Measurements from ENCODE around the gene SEMA3A. TPM values are rescaled to one million over a fixed set of nuclear protein-coding genes. Genes with fewer than 3 reads are reported as not detected.

Gene SEMA3A
- total and polyA plus RNA-seq, 3 donors from 2014 or later = 1.4 to 3.9 (median 2.0) TPM

GRCh38 chr7:83931968-83932367 is 262.6 kb downstream of the SEMA3A start:
- no peak for DNase-seq
- Histone ChIP-seq H3K4me1 (no peaks in the 10 kb centered on the region), H3K9me3 (no peaks in the 10 kb centered on the region), H3K4me3 (no peak overlapping the region), H3K36me3 (ENCODE audit: low read depth, missing control alignments) (no peaks in the 10 kb centered on the region), H3K27ac (no peak overlapping the region), H3K27me3 (no peaks in the 10 kb centered on the region)
- intact Hi-C loops (cut with DNase I; ENCODE audit: low total_unique reads) = no loop called here
- no peak for TF ChIP-seq POLR2A (IDR thresholded peaks at IDR 0.05)
- TF ChIP-seq, protein P1, sequence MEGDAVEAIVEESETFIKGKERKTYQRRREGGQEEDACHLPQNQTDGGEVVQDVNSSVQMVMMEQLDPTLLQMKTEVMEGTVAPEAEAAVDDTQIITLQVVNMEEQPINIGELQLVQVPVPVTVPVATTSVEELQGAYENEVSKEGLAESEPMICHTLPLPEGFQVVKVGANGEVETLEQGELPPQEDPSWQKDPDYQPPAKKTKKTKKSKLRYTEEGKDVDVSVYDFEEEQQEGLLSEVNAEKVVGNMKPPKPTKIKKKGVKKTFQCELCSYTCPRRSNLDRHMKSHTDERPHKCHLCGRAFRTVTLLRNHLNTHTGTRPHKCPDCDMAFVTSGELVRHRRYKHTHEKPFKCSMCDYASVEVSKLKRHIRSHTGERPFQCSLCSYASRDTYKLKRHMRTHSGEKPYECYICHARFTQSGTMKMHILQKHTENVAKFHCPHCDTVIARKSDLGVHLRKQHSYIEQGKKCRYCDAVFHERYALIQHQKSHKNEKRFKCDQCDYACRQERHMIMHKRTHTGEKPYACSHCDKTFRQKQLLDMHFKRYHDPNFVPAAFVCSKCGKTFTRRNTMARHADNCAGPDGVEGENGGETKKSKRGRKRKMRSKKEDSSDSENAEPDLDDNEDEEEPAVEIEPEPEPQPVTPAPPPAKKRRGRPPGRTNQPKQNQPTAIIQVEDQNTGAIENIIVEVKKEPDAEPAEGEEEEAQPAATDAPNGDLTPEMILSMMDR (IDR thresholded peaks at IDR 0.05) = no peak
- 92 to 93% methylated on average over 2 of the region's 2 CpGs for WGBS, 2 donors

DNA sequence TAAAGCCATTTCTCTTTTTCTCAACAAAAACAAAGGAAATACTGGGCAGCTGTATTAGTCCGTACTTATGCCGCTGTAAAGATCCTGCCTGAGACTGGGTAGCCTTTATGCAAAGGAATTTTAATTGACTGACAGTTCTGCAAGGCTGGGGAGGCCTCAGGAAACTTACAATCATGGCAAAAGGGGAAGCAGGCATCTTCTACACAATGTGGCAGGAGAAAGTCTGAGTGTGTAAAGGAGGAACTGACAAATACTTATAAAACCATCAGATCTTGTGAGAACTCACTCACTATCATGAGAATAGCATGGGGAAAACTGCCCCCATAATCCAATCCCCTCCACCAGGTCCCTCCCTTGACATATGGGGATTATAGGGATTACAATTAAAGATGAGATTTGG is 264.3 kb downstream of the SEMA3A start:
- H3K36me3 ChIP-seq (ENCODE audit: low read depth, missing control alignments) = no peaks in the 10 kb centered on the region
- H3K27me3 ChIP-seq = no peaks in the 10 kb centered on the region
- intact Hi-C loops (cut with DNase I; ENCODE audit: low total_unique reads) = no loop called here
- no peak overlapping the region for H3K4me3 ChIP-seq
- WGBS, 2 donors = 97 to 98% methylated on average over 2 of the region's 2 CpGs
- no peaks in the 10 kb centered on the region for H3K9me3 ChIP-seq
- no peak for DNase-seq
- no peak for TF ChIP-seq POLR2A (IDR thresholded peaks at IDR 0.05)
- TF ChIP-seq, protein P1 (IDR thresholded peaks at IDR 0.05) = no peak
- no peaks in the 10 kb centered on the region for H3K4me1 ChIP-seq
- no peak overlapping the region for H3K27ac ChIP-seq

DNA sequence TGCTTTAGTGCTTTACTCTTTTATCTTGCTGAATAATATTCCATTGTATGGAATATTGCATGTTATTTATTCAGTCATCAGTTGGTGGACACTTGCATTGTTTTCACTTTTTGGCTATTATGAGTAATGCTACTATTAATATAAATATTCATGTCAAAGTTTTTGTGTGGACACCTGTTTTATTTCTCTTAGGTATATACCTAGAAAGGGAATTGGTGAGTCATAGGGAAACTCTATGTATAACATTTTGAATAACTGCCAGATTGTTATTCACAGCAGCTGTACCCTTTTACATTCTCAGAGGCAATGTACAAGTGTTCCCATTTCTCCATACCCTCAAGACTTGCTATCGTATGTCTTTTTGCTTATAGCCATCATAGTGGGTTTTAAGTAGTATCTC is 268.7 kb downstream of the SEMA3A start:
- intact Hi-C loops (cut with DNase I; ENCODE audit: low total_unique reads) = no loop called here
- H3K9me3 ChIP-seq = no peaks in the 10 kb centered on the region
- no peaks in the 10 kb centered on the region for H3K27me3 ChIP-seq
- TF ChIP-seq POLR2A (IDR thresholded peaks at IDR 0.05) = no peak
- TF ChIP-seq, protein P1 (IDR thresholded peaks at IDR 0.05) = no peak
- no peak for DNase-seq
- no peaks in the 10 kb centered on the region for H3K4me1 ChIP-seq
- no peaks in the 10 kb centered on the region for H3K36me3 ChIP-seq (ENCODE audit: low read depth, missing control alignments)
- H3K4me3 ChIP-seq = no peak overlapping the region
- no peak overlapping the region for H3K27ac ChIP-seq
- WGBS, 2 donors = 94 to 100% methylated on average over 1 of the region's 1 CpG

GRCh38 chr7:83921941-83922607 is 272.5 kb downstream of the SEMA3A start:
- 58 to 64% methylated on average over 4 of the region's 4 CpGs for WGBS, 2 donors
- intact Hi-C loops (cut with DNase I; ENCODE audit: low total_unique reads) = no loop called here
- DNase-seq = no peak

GRCh38 chr7:83921271-83921940 is 273.2 kb downstream of the SEMA3A start:
- 73 to 79% methylated on average over 1 of the region's 1 CpG for WGBS, 2 donors
- intact Hi-C loops (cut with DNase I; ENCODE audit: low total_unique reads) = no loop called here
- no peaks in the 10 kb centered on the region for H3K4me1 ChIP-seq
- H3K27ac ChIP-seq = no peak overlapping the region
- H3K36me3 ChIP-seq (ENCODE audit: low read depth, missing control alignments) = no peaks in the 10 kb centered on the region
- DNase-seq = no peak
- H3K4me3 ChIP-seq = no peak overlapping the region
- no peak for TF ChIP-seq POLR2A (IDR thresholded peaks at IDR 0.05)
- TF ChIP-seq, protein P1 (IDR thresholded peaks at IDR 0.05) = no peak
- H3K9me3 ChIP-seq = no peaks in the 10 kb centered on the region
- H3K27me3 ChIP-seq = no peaks in the 10 kb centered on the region

More at GRCh38 chr7:83921941-83922607, 272.5 kb downstream of the SEMA3A start:
- Histone ChIP-seq H3K4me3 (no peak overlapping the region), H3K27ac (no peak overlapping the region), H3K27me3 (no peaks in the 10 kb centered on the region), H3K4me1 (no peaks in the 10 kb centered on the region), H3K9me3 (no peaks in the 10 kb centered on the region), H3K36me3 (ENCODE audit: low read depth, missing control alignments) (no peaks in the 10 kb centered on the region)
- TF ChIP-seq POLR2A (IDR thresholded peaks at IDR 0.05) = no peak
